Measurements from ENCODE around the gene ATG4D.

GRCh38 chr19:10550336-10550735 is 6.6 kb downstream of the ATG4D start:
- TF ChIP-seq CTCF (IDR thresholded peaks at IDR 0.05) (no peak), POLR2AphosphoS5 (IDR thresholded peaks at IDR 0.05) (no peak)

All from upper lobe of left lung (tissue), 4 donors.